ELF-1 (cell line): Measurements from ENCODE around the gene UBA7.
A peak's percentile ranks its signal among the peaks of the same experiment; 100 is the strongest.
"Not testable (repeated sequence)": the region's sequence is repeated elsewhere in the genome, so short reads cannot be mapped to it uniquely, and the experiment has no call there.

ENCODE experiments used
- DNase-seq: peaks from one replicate; pipeline ENCODE4 v3.0.0-alpha.2; 2016; ENCODE audit warnings: low read depth, low spot score

The UBA7 gene

DNA sequence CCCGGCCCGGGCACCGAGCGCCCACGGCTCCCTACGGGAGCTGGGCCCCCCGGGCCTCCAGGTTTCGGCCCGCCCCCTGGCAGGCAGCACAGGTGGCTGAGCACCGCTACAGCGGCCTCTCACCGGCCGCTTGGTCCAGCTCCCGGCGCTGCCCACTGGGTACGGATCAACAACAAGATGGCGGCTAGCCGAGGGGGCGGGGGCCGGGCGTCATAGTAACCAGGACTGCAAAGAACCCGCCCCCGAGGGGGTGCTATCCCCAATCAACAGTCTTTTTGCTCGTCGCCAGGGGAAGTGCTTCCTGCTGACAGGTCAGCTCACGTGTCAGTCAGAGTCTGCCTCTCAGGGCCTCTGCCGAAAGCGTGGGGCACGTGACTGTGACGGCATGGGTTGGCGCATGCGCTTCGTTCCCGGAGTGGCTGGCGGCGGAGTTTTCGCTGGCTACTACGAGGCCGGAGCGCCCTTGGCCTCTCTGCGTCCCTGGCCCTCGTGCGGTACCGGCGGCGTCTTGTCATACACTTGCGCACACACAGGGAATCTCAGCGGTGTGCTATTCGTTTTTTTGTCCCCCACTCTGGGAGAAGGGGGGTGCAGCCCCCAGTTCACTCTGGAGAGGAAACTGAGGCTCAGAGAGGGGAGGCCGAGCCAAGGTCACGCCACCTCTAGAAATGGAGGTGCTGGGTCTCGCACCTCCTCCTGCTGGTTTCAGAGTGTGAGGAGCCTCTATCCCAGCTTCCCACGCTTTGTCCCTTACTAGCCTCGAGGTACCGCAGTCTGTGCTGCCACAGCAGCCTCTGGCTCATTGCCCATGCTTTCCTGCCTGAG, 27.2 kb downstream of the UBA7 start, which contains the start of gene IP6K1:
Gene IP6K1, minus strand, starts transcription at position 186 of the 825 bp plus-strand sequence. CDS start 38,502 bp downstream, outside the sequence.
- peak; percentile 100 for DNase-seq

- DNase-seq = peak; percentile 63
These were observed 28.0 kb downstream of the UBA7 start for GRCh38 chr3:49785565-49786356.

DNA sequence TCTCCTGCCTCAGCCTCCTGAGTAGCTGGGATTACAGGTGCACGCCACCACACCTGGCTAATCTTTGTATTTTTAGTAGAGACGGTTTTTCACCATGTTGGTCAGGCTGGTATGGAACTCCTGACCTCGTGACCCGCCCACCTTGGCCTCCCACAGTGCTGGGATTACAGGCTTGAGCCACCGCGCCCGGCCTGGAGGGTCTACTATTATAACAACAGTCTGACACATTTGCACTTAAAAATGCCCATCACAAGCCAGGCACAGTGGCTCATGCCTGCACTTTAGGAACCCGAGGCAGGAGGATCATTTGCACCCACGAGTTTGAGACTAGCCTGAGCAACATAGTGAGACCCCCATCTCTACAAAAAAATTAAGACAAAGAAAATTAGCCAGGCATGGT, 31.5 kb downstream of the UBA7 start:
- not testable (repeated sequence) for DNase-seq

GRCh38 chr3:49781415-49782199, 32.1 kb downstream of the UBA7 start:
- DNase-seq = peak; percentile 70

DNA sequence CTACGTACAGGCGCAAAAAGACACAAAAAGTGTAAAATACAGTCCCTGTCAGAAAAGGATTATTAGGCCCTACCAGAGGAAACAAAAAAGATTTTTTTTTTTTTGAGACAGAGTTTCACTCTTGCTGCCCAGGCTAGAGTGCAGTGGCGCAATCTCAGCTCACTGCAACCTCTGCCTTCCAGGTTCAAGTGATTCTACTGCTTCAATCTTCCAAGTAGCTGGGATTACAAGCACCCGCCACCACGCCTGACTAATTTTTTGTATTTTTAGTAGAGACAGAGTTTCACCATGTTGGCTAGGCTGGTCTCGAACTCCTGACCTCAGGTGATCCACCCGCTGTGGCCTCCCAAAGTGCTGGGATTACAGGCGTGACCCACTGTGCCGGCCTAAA, 32.8 kb downstream of the UBA7 start:
- DNase-seq = not testable (repeated sequence)

DNA sequence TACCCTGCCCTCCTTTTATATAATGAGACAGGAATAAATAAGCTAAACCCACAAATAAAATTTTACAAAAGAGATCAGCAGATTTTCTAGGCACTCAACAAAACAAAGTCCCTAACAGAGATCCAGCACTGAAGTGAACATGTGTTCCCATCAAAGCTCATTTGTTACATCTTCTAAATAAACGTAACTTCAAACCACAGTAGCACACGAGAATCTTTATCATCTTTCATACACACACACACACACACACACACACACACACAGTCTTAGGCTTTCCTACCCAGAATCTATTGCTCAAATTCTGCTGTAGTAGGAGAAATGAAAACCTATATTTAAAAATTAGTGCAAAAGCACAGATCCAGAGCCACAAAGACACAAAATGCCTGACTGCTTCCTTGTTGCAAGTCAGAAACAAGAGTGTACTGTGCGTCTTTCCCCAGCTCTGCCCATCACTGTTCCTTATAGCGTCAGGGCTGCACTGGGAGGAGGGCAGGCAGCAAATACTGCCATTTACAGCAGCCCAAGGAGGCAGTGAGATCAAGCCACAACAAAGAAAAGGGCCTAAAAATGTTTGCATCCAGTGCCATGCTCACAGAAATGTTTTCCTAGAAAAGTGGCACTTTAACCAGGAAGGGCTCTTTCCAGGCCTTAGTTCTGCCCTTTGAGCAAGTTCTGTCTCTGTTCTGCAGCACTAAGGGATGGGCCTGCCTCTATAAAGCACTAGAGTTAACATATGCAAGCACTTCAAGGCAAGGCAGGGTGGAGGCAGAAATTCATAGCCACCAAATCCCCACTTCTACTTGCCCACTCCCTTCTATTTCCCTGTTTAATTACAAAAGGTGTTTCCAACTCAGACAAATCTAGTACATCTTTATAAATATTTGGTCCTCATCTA, 33.4 kb downstream of the UBA7 start:
- no peak for DNase-seq

DNA sequence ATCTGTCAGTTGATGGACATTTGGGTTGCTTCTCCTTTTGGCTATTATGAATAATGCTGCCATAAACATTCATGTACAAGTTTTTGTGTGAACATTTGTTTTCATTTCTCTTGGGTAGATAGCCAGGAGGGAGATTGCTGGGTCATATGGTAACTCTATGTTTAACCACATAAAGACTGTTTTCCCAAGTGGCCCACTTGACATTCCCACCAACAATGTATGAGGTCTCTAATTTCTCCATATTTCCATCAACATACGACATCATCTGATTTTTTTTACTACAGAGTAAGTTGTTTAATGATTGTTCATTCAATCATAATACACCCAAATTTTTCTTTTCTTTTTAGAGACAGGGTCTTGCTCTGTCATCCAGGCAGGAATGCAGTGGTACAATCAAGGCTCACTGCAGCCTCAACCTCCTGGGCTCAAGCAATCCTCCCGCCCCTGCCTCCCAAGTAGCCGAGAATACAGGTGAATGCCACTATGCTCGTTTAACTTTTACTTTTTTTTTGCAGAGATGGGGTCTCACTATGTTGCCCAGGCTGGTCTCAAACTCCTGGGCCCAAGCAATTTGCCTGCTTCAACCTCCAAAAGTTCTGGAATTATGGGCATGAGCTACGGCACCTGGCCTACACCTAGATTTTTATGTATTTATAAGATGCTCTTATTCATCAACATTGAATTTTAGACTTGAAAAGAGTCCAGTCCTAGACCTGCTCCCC, 34.2 kb downstream of the UBA7 start:
- DNase-seq = no peak

DNA sequence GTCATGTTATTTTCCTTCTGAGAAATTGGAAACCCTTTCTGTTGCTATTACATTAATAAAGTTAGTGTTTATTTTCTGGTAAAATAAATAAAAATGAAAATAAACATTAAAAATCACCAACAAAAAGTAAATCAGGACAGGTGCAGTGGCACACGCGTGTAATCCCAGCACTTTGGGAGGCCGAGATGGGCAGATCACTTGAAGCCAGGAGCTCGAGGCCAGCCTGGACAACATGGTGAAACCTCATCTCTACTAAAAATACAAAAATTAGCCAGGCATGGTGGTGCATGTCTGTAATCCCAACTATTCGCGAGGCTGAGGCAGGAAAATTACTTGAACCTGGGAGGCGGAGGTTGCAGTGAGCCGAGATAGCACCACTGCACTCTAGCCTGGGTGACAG, 37.7 kb downstream of the UBA7 start:
- DNase-seq = not testable (repeated sequence)

DNA sequence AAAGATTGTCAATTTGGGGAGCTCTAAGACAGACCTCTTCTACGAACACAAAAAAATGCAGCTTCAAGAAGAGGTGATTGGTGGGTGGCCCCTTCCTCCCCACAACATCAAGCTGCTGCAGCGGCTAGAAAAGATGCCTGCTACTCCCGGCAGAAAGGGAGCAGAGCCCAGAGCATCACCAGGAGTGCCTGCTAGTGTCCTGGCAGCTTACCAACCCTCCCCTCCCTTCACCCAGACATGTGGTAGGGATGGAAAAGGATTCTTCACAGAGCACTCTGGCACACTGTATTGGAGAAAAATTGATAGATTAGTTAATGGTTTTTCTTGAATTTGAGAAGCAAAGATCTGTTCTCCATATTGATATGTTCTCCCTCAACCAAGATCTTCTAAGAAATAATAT, 38.2 kb downstream of the UBA7 start:
- no peak for DNase-seq

- DNase-seq = no peak
These were observed 41.0 kb downstream of the UBA7 start for GRCh38 chr3:49772703-49773102.

DNA sequence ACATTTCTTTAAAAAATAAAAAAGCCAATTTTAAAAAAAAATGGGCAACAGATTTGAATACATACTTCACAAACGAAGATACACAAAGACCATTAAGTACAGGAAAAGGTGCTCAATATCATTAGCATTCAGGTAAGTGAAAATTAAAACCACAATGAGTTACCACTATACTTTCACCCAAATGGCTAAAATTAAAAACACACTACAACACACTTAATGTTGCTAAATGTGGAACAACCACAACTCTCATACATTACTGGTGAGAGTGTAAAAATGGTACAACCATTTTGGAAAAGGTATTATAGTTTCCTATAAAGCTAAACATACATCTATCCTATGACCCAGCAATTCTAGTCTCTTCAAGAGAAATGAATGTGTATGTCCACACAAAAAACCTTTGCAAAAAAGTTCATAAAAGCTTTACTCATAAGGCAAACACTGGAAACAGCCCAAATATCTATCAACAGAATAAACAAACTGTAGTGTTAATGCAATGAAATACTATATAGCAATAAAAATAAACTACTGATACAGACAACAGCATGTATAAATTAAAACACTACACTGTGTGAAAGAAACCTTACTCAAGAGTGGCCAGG, 42.3 kb downstream of the UBA7 start:
- no peak for DNase-seq

DNA sequence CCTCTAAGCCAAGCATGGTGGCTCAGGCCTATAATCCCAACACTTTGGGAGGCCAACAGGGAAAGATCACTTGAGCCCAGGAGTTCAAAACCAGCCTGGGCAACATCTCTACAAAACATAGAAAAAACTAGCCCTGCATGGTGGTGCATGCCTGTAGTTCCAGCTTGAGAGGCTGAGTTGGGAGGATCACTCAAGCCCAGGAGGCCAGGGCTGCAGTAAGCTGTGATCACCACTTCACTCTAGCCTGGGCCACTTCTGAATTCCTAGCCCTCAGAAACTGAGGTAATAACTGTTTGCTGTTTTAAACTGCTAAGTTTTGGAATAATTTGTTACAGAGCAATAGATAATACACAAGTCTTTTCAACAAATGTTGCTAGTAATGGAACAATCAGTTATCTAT, 43.8 kb downstream of the UBA7 start:
- DNase-seq = no peak

GRCh38 chr3:49769286-49769915, 44.4 kb downstream of the UBA7 start:
- DNase-seq = no peak

GRCh38 chr3:49763981-49764380, 49.8 kb downstream of the UBA7 start:
- no peak for DNase-seq

DNA sequence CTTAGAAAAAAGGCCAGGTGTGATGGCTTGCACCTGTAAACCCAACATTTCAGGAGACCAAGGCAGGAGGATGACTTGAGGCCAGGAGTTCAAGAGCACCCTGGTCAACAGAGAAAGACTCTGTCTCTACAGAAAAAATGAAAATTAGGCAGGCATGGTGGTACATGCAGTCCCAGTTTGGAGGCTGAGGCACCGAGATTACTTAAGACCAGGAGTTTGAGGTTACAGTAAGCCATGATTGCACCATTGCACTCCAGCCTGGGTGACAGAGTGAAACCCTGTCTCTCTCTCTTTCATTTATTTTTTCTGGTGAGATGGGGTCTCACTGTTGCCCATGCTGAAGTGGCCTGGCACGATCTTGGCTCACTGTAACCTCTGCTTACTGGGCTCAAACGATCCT, 52.1 kb downstream of the UBA7 start:
- no peak for DNase-seq

DNA sequence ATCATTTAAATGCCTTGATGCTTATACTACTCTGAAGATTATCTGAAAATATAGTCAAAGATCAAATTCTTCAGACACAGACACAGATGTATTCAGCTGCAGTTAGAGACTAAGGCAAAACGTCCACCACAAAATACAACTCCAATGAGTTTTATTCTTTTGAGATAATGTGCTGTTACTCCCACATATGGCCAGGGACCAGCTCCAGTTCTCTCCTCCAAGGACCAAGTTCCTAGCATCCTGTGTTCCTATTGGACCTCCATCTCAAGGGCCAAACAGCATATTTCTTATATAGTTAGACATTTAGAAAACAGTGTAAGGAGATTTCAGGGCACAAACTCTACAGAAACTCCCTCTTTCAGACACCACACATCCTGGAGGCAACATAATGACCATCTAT, 54.5 kb downstream of the UBA7 start:
- DNase-seq = no peak

DNA sequence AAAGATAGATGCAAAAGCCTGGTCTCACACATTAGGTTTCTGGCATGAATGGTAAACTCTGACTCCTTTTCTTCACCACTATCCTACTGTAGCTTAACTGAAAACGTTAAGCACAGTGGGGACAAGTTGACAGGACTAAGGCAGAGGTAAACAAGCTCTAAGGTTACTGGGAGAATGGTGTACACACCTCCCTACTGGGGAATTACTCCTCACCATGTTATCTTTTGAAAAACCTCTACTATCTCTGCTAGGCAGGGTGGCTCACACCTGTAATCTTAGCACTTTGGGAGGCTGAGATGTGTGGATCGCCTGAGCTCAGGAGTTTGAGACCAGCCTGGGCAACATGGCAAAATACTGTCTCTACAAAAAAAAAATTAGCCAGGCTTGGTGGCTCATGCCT, 56.6 kb downstream of the UBA7 start:
- DNase-seq = no peak

- DNase-seq = no peak
These were observed 57.7 kb downstream of the UBA7 start for GRCh38 chr3:49756036-49756435.
